ENCODE measurements around the gene SSR4.

The SSR4 gene

GRCh38 chrX:153830640-153831428, 36.4 kb downstream of the SSR4 start:
- DNase-seq (ENCODE audit: low read depth): no peak
- no peak overlapping the region for H3K4me3 ChIP-seq (replicated peaks; ENCODE audit: low read depth, low read length)
- TF ChIP-seq CTCF (IDR thresholded peaks at IDR 0.05; ENCODE audit: low read length, missing control alignments): no peak

GRCh38 chrX:153831429-153832150, 37.1 kb downstream of the SSR4 start:
- no peak for TF ChIP-seq CTCF (IDR thresholded peaks at IDR 0.05; ENCODE audit: low read length, missing control alignments)
- DNase-seq (ENCODE audit: low read depth): no peak
- no peak overlapping the region for H3K4me3 ChIP-seq (replicated peaks; ENCODE audit: low read depth, low read length)

GRCh38 chrX:153832728-153833127, 38.3 kb downstream of the SSR4 start:
- DNase-seq (ENCODE audit: low read depth): no peak
- TF ChIP-seq CTCF (IDR thresholded peaks at IDR 0.05; ENCODE audit: low read length, missing control alignments): no peak
- H3K4me3 ChIP-seq (replicated peaks; ENCODE audit: low read depth, low read length): no peak overlapping the region

- DNase-seq (ENCODE audit: low read depth): no peak
- H3K4me3 ChIP-seq (replicated peaks; ENCODE audit: low read depth, low read length): no peak overlapping the region
- TF ChIP-seq CTCF (IDR thresholded peaks at IDR 0.05; ENCODE audit: low read length, missing control alignments): no peak
These were observed 42.5 kb downstream of the SSR4 start for GRCh38 chrX:153836921-153837320.

- TF ChIP-seq CTCF (IDR thresholded peaks at IDR 0.05; ENCODE audit: low read length, missing control alignments): no peak
- DNase-seq (ENCODE audit: low read depth): no peak
- H3K4me3 ChIP-seq (replicated peaks; ENCODE audit: low read depth, low read length): no peak overlapping the region
These were observed 50.1 kb downstream of the SSR4 start for GRCh38 chrX:153844509-153845082.

GRCh38 chrX:153845195-153845594, 50.7 kb downstream of the SSR4 start:
- no peak for TF ChIP-seq CTCF (IDR thresholded peaks at IDR 0.05; ENCODE audit: low read length, missing control alignments)
- no peak overlapping the region for H3K4me3 ChIP-seq (replicated peaks; ENCODE audit: low read depth, low read length)
- DNase-seq (ENCODE audit: low read depth): no peak
